ENCODE data around the gene GPR157. TPM values are rescaled to one million over a fixed set of nuclear protein-coding genes. Genes with fewer than 3 reads are reported as not detected.
A peak's percentile ranks its signal among the peaks of the same experiment; 100 is the strongest.

Gene GPR157, protein sequence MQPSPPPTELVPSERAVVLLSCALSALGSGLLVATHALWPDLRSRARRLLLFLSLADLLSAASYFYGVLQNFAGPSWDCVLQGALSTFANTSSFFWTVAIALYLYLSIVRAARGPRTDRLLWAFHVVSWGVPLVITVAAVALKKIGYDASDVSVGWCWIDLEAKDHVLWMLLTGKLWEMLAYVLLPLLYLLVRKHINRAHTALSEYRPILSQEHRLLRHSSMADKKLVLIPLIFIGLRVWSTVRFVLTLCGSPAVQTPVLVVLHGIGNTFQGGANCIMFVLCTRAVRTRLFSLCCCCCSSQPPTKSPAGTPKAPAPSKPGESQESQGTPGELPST
- polyA plus RNA-seq (2013) = 1.5 TPM

DNA sequence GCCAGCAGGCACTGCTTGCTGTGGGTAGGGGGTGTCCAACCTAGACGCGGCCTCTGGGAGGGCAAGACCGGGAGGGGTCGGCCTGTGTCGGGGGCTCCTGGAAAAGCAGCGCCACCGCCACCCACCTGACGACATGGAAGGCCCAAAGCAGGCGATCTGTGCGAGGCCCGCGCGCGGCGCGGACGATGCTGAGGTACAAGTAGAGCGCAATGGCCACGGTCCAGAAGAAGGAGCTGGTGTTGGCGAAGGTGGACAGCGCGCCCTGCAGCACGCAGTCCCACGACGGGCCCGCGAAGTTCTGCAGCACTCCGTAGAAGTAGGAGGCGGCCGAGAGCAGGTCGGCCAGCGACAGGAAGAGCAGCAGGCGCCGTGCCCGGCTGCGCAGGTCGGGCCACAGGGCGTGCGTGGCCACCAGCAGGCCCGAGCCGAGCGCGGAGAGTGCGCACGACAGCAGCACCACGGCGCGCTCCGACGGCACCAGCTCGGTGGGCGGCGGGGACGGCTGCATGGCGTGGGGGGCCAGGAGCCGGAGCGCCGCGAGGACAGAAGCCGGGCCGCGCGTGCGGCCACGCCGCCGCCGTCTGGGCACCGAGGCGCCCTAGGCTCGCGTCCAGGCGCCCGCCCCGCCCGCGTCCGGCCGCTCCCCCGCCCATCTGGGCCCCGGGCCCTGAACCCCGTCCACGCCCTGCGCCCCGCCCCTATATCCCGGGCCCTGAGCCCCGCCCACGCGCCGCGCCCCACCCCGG, at the start of gene GPR157:
Gene GPR157, minus strand, starts transcription at position 583 of the 746 bp plus-strand sequence. Its CDS starts 75 bp downstream, at position 508.
- CTCF ChIA-PET = interaction anchor here (0.5 to 1.1 kb wide), 3 partner anchors 9 to 24 kb away, joined by 3 to 5 read pairs (median 3); no protein-coding TSS in a partner anchor
- peak; percentile 39 to 77 (median 68) for DNase-seq
- Histone ChIP-seq H3K4me1 (ENCODE audit: control extremely low read depth in 1 of 4, control insufficient read depth in 4 of 4, insufficient read depth in 4 of 4, low read length in 3 of 4) (peaks cover 0 to 18% (median 14%) of the 10 kb centered on the region in 4 experiments), H3K27me3 (replicated peaks in 2 of 5; ENCODE audit: control insufficient read depth in 4 of 5, insufficient read depth in 5 of 5, low read length in 4 of 5) (peaks cover 0 to 9% (median 0%) of the 10 kb centered on the region in 5 experiments), H3K27ac (ENCODE audit: insufficient read depth in 1 of 2, low read depth in 1 of 2, low read length in 2 of 2, poor library complexity in 1 of 2, severe bottlenecking in 2 of 2) (no peak within 1 kb of the TSS), H3K4me3 (ENCODE audit: control insufficient read depth in 1 of 7, extremely low read depth in 1 of 7, insufficient read depth in 4 of 7, low read depth in 2 of 7, low read length in 6 of 7) (peak within 1 kb of the TSS; percentile 51 to 84 (median 65)), H3K36me3 (ENCODE audit: control insufficient read depth in 4 of 4, insufficient read depth in 4 of 4, low read length in 3 of 4) (no peaks in the 10 kb centered on the region), H3K9me3 (ENCODE audit: control extremely low read depth in 1 of 5, control insufficient read depth in 4 of 5, insufficient read depth in 2 of 5, low read depth in 1 of 5, low read length in 4 of 5) (no peaks in the 10 kb centered on the region)
- under 1% methylated on average over 92 of the region's 92 CpGs for WGBS (ENCODE audit: insufficient coverage)
- POLR2A ChIA-PET = interaction anchor here (1.1 kb wide), 1 partner anchor 13 kb away, joined by 6 read pairs; no protein-coding TSS in a partner anchor

DNA sequence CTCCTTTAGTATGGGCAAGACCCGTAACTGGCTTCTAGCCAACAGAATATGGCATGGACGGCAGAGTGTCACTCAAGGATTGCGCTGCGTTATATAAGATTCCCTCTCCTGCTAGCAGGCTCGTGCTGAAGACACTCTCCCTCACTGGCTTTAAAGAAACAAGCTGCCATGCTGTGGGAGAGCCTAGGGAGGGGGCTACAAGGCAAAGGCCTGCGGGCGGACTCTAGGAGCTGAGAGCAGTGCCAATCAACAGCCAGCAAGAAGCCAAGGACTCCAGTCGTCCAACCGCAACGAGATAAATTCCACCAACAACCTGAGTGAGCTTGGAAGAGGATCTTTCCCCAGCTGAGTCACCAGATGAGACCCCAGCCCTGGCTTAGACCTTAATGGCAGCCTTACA, 45.9 kb upstream of the GPR157 start:
- no peaks in the 10 kb centered on the region for H3K36me3 ChIP-seq (ENCODE audit: control insufficient read depth in 4 of 4, insufficient read depth in 4 of 4, low read length in 3 of 4)
- no peaks in the 10 kb centered on the region for H3K27me3 ChIP-seq (replicated peaks in 2 of 5; ENCODE audit: control insufficient read depth in 4 of 5, insufficient read depth in 5 of 5, low read length in 4 of 5)
- H3K4me1 ChIP-seq (ENCODE audit: control extremely low read depth in 1 of 4, control insufficient read depth in 4 of 4, insufficient read depth in 4 of 4, low read length in 3 of 4) = peaks cover 0 to 2% (median 0%) of the 10 kb centered on the region in 4 experiments
- no peak overlapping the region for H3K27ac ChIP-seq (ENCODE audit: insufficient read depth in 1 of 2, low read depth in 1 of 2, low read length in 2 of 2, poor library complexity in 1 of 2, severe bottlenecking in 2 of 2)
- no peak for DNase-seq
- no peak overlapping the region for H3K4me3 ChIP-seq (ENCODE audit: control insufficient read depth in 1 of 7, extremely low read depth in 1 of 7, insufficient read depth in 4 of 7, low read depth in 2 of 7, low read length in 6 of 7)
- POLR2A ChIA-PET = no interaction called here
- CTCF ChIA-PET = no interaction called here
- peaks cover 0 to 4% (median 0%) of the 10 kb centered on the region in 5 experiments for H3K9me3 ChIP-seq (ENCODE audit: control extremely low read depth in 1 of 5, control insufficient read depth in 4 of 5, insufficient read depth in 2 of 5, low read depth in 1 of 5, low read length in 4 of 5)
- WGBS (ENCODE audit: insufficient coverage) = 96% methylated on average over 10 of the region's 10 CpGs

DNA sequence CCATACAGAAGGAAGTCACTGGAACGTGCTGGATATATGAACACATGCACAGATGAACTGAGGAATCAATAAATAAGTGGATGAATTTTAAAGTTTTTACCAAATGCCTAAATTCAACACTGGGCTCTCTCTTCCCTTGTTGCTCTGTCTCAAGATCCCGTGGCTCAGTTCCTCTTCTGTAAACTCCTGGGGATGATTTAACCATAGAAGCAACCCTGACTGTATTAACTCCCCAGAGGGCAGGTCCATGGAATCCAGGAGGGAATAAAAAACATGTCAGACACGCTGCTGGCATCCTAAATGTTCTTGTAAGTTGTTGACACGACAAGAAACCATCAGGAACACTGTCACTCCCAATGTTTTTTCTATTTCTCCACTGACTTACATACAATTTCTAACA, 45.3 kb upstream of the GPR157 start:
- DNase-seq = no peak
- CTCF ChIA-PET = no interaction called here
- H3K9me3 ChIP-seq (ENCODE audit: control extremely low read depth in 1 of 5, control insufficient read depth in 4 of 5, insufficient read depth in 2 of 5, low read depth in 1 of 5, low read length in 4 of 5) = peaks cover 0 to 4% (median 0%) of the 10 kb centered on the region in 5 experiments
- POLR2A ChIA-PET = no interaction called here
- H3K4me1 ChIP-seq (ENCODE audit: control extremely low read depth in 1 of 4, control insufficient read depth in 4 of 4, insufficient read depth in 4 of 4, low read length in 3 of 4) = peaks cover 0 to 2% (median 0%) of the 10 kb centered on the region in 4 experiments
- H3K27me3 ChIP-seq (replicated peaks in 2 of 5; ENCODE audit: control insufficient read depth in 4 of 5, insufficient read depth in 5 of 5, low read length in 4 of 5) = no peaks in the 10 kb centered on the region
- no peak overlapping the region for H3K4me3 ChIP-seq (ENCODE audit: control insufficient read depth in 1 of 7, extremely low read depth in 1 of 7, insufficient read depth in 4 of 7, low read depth in 2 of 7, low read length in 6 of 7)
- 62% methylated on average over 3 of the region's 4 CpGs for WGBS (ENCODE audit: insufficient coverage)
- H3K27ac ChIP-seq (ENCODE audit: insufficient read depth in 1 of 2, low read depth in 1 of 2, low read length in 2 of 2, poor library complexity in 1 of 2, severe bottlenecking in 2 of 2) = no peak overlapping the region
- no peaks in the 10 kb centered on the region for H3K36me3 ChIP-seq (ENCODE audit: control insufficient read depth in 4 of 4, insufficient read depth in 4 of 4, low read length in 3 of 4)

DNA sequence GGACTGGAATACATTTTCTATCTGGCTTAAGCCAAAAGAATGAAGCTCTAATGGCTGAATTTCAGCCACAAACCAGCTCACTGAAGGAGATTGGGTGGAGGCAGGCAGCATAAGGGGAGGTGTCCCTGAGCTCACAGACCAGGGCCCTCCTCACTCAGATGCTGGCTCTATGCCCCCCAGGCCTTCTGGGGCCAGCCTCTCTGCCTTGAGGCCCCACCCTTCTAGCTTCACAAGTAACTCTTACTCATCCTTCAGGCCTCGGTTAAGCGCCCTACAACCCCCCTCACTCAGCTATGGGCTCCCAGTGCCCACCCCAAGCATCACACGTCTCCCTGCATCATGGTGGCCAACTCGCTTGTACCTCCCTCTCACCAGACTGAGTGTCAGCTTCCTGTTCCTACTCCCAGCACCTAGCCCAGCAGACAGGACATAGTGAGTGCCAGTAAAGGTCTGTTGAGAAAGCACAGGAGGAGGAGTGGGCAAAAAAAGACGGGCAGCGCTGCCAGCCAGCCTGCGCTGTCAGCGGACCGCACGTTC, 40.8 kb upstream of the GPR157 start:
- 100% methylated on average over 8 of the region's 10 CpGs for WGBS (ENCODE audit: insufficient coverage)
- DNase-seq = no peak
- H3K27ac ChIP-seq (ENCODE audit: insufficient read depth in 1 of 2, low read depth in 1 of 2, low read length in 2 of 2, poor library complexity in 1 of 2, severe bottlenecking in 2 of 2) = no peak overlapping the region
- ChIA-PET POLR2A (no interaction called here), CTCF (interaction anchor here (1.2 to 1.6 kb wide), 2 partner anchors 26 to 28 kb away, joined by 3 to 4 read pairs; no protein-coding TSS in a partner anchor)
- no peaks in the 10 kb centered on the region for H3K9me3 ChIP-seq (ENCODE audit: control extremely low read depth in 1 of 5, control insufficient read depth in 4 of 5, insufficient read depth in 2 of 5, low read depth in 1 of 5, low read length in 4 of 5)
- H3K4me1 ChIP-seq (ENCODE audit: control extremely low read depth in 1 of 4, control insufficient read depth in 4 of 4, insufficient read depth in 4 of 4, low read length in 3 of 4) = peaks cover 0 to 2% (median 0%) of the 10 kb centered on the region in 4 experiments
- no peaks in the 10 kb centered on the region for H3K36me3 ChIP-seq (ENCODE audit: control insufficient read depth in 4 of 4, insufficient read depth in 4 of 4, low read length in 3 of 4)
- H3K4me3 ChIP-seq (ENCODE audit: control insufficient read depth in 1 of 7, extremely low read depth in 1 of 7, insufficient read depth in 4 of 7, low read depth in 2 of 7, low read length in 6 of 7) = no peak overlapping the region
- no peaks in the 10 kb centered on the region for H3K27me3 ChIP-seq (replicated peaks in 2 of 5; ENCODE audit: control insufficient read depth in 4 of 5, insufficient read depth in 5 of 5, low read length in 4 of 5)

DNA sequence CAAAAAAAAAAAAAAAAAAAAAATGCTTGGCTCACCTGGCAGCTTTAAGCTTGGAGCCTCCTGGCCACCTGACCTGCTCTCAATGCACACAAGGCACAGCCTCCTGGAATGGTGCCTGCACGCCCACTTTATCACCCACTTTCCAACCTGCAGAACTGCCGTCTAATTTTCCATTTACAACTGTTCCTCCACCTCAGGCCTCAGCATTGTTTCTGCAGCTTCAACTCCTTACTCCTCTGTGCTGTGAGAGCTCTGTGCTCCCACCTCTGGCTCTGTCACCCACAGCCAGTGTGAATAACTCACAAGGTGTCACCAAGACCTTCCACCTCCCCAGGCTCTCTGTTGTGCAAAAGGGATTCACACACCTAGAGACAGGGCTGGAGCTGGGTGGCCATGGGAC, 38.7 kb upstream of the GPR157 start:
- H3K27me3 ChIP-seq (replicated peaks in 2 of 5; ENCODE audit: control insufficient read depth in 4 of 5, insufficient read depth in 5 of 5, low read length in 4 of 5) = no peaks in the 10 kb centered on the region
- H3K27ac ChIP-seq (ENCODE audit: insufficient read depth in 1 of 2, low read depth in 1 of 2, low read length in 2 of 2, poor library complexity in 1 of 2, severe bottlenecking in 2 of 2) = no peak overlapping the region
- no peaks in the 10 kb centered on the region for H3K9me3 ChIP-seq (ENCODE audit: control extremely low read depth in 1 of 5, control insufficient read depth in 4 of 5, insufficient read depth in 2 of 5, low read depth in 1 of 5, low read length in 4 of 5)
- POLR2A ChIA-PET = no interaction called here
- no peak overlapping the region for H3K4me3 ChIP-seq (ENCODE audit: control insufficient read depth in 1 of 7, extremely low read depth in 1 of 7, insufficient read depth in 4 of 7, low read depth in 2 of 7, low read length in 6 of 7)
- peaks cover 0 to 10% (median 2%) of the 10 kb centered on the region in 4 experiments for H3K4me1 ChIP-seq (ENCODE audit: control extremely low read depth in 1 of 4, control insufficient read depth in 4 of 4, insufficient read depth in 4 of 4, low read length in 3 of 4)
- DNase-seq = no peak
- no peaks in the 10 kb centered on the region for H3K36me3 ChIP-seq (ENCODE audit: control insufficient read depth in 4 of 4, insufficient read depth in 4 of 4, low read length in 3 of 4)
- WGBS (ENCODE audit: insufficient coverage) = 100% methylated on average over 2 of the region's 2 CpGs
- CTCF ChIA-PET = interaction anchor here (0.9 to 1.9 kb wide), 4 partner anchors 10 to 29 kb away, joined by 3 to 4 read pairs (median 3); no protein-coding TSS in a partner anchor

DNA sequence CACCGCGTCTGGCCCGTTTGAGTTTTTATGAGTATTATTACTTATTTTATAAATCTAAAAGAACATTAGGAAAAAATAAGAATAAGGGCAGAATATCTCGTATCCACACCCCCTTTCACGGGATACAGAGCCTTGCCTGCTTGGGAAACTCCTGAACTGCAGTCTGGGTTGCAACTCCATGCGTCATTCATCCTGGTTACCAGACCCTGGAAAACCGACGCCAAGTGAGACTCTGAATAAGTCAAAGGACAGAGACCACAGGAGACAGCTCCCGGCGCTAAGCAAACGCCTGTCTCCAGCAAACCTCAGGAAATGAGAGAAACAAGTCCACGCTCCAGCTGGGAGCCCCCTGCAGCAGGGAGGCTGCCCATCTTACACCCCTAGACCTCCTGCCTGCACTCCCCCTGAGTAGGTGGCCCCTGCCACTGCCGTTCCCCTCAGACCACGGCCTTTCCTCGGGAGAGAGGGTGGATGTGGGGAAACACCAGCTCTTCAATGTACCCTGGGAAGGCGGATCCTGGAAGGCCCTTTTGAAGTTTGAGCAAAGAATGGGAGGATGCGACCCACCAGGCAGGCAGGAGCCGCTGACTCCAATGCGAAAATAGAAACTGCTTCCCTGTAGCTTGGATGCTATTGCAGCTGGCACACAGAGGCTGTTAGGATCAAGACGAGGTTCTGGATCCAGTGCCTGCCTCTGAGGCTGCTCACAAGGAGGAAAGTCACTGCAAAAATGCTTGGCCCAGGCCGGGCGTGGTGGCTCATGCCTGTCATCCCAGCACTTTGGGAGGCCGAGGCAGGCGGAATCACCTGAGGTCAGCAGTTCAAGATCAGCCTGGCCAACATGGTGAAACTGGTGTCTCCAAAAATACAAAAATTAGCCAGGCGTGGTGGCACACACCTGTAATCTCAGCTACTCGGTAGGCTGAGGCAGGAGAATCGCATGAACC, 37.7 kb upstream of the GPR157 start:
- H3K4me1 ChIP-seq (ENCODE audit: control extremely low read depth in 1 of 4, control insufficient read depth in 4 of 4, insufficient read depth in 4 of 4, low read length in 3 of 4) = peaks cover 0 to 10% (median 2%) of the 10 kb centered on the region in 4 experiments
- CTCF ChIA-PET = interaction anchor here (0.5 to 1.9 kb wide), 3 partner anchors 9 to 32 kb away, joined by 3 to 4 read pairs (median 3); no protein-coding TSS in a partner anchor
- no peak overlapping the region for H3K27ac ChIP-seq (ENCODE audit: insufficient read depth in 1 of 2, low read depth in 1 of 2, low read length in 2 of 2, poor library complexity in 1 of 2, severe bottlenecking in 2 of 2)
- POLR2A ChIA-PET = no interaction called here
- H3K4me3 ChIP-seq (ENCODE audit: control insufficient read depth in 1 of 7, extremely low read depth in 1 of 7, insufficient read depth in 4 of 7, low read depth in 2 of 7, low read length in 6 of 7) = no peak overlapping the region
- no peaks in the 10 kb centered on the region for H3K9me3 ChIP-seq (ENCODE audit: control extremely low read depth in 1 of 5, control insufficient read depth in 4 of 5, insufficient read depth in 2 of 5, low read depth in 1 of 5, low read length in 4 of 5)
- no peak for DNase-seq
- no peaks in the 10 kb centered on the region for H3K27me3 ChIP-seq (replicated peaks in 2 of 5; ENCODE audit: control insufficient read depth in 4 of 5, insufficient read depth in 5 of 5, low read length in 4 of 5)
- no peaks in the 10 kb centered on the region for H3K36me3 ChIP-seq (ENCODE audit: control insufficient read depth in 4 of 4, insufficient read depth in 4 of 4, low read length in 3 of 4)
- WGBS (ENCODE audit: insufficient coverage) = 98% methylated on average over 21 of the region's 27 CpGs

Measured in common myeloid progenitor, CD34-positive (primary cell).